Measurements from ENCODE around the gene EEF1E1.

Gene EEF1E1

GRCh38 chr6:8077991-8078390 lies 24.4 kb downstream of the EEF1E1 start:
- peaks cover 7% of the 10 kb centered on the region for H3K36me3 ChIP-seq (ENCODE audit: control insufficient read depth, insufficient read depth, low read length)
- no peak overlapping the region for H3K4me3 ChIP-seq (ENCODE audit: insufficient read depth, low read depth, low read length)
- no peaks in the 10 kb centered on the region for H3K27me3 ChIP-seq (ENCODE audit: control insufficient read depth, insufficient read depth, low read length, poor library complexity, severe bottlenecking)
- no peaks in the 10 kb centered on the region for H3K4me1 ChIP-seq (ENCODE audit: control insufficient read depth, insufficient read depth, low read length)
- no peak overlapping the region for H3K27ac ChIP-seq (ENCODE audit: insufficient read depth, low read depth, low read length, poor library complexity, severe bottlenecking)
- H3K9me3 ChIP-seq (ENCODE audit: control insufficient read depth, low read length), result no peaks in the 10 kb centered on the region
- 83 to 97% methylated on average over 1 to 2 of the region's 2 CpGs for WGBS, 2 experiments

DNA sequence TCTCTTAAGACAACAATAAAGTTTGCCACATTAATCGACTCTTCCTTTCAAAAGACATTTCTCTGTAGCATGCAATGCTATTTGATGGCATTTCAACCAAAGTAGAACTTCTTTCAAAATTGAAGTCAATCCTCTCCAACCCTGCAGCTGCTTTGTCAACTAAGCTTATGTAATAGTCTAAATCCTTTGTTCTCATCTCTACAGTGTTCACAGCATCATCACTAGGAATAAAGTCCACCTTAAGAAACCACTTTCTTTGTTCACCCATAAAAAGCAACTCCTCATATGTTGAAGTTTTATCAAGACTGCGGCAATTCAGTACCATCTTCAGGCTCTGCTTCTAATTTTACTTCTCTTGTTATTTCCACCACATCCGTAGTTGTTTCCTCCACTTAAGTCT lies 26.6 kb downstream of the EEF1E1 start:
- no peaks in the 10 kb centered on the region for H3K27me3 ChIP-seq (ENCODE audit: control insufficient read depth, insufficient read depth, low read length, poor library complexity, severe bottlenecking)
- H3K36me3 ChIP-seq (ENCODE audit: control insufficient read depth, insufficient read depth, low read length), result peaks cover 7% of the 10 kb centered on the region
- H3K9me3 ChIP-seq (ENCODE audit: control insufficient read depth, low read length), result no peaks in the 10 kb centered on the region
- no peak overlapping the region for H3K27ac ChIP-seq (ENCODE audit: insufficient read depth, low read depth, low read length, poor library complexity, severe bottlenecking)
- WGBS, 2 experiments, result 92 to 96% methylated on average over 3 of the region's 3 CpGs
- H3K4me3 ChIP-seq (ENCODE audit: insufficient read depth, low read depth, low read length), result no peak overlapping the region
- H3K4me1 ChIP-seq (ENCODE audit: control insufficient read depth, insufficient read depth, low read length), result no peaks in the 10 kb centered on the region

GRCh38 chr6:8075185-8075584 lies 27.2 kb downstream of the EEF1E1 start:
- H3K27me3 ChIP-seq (ENCODE audit: control insufficient read depth, insufficient read depth, low read length, poor library complexity, severe bottlenecking), result no peaks in the 10 kb centered on the region
- H3K36me3 ChIP-seq (ENCODE audit: control insufficient read depth, insufficient read depth, low read length), result peaks cover 4% of the 10 kb centered on the region
- no peak overlapping the region for H3K27ac ChIP-seq (ENCODE audit: insufficient read depth, low read depth, low read length, poor library complexity, severe bottlenecking)
- no peak overlapping the region for H3K4me3 ChIP-seq (ENCODE audit: insufficient read depth, low read depth, low read length)
- no peaks in the 10 kb centered on the region for H3K4me1 ChIP-seq (ENCODE audit: control insufficient read depth, insufficient read depth, low read length)
- no peaks in the 10 kb centered on the region for H3K9me3 ChIP-seq (ENCODE audit: control insufficient read depth, low read length)
- 96 to 98% methylated on average over 4 of the region's 4 CpGs for WGBS, 2 experiments

- H3K4me1 ChIP-seq (ENCODE audit: control insufficient read depth, insufficient read depth, low read length), result no peaks in the 10 kb centered on the region
- H3K27me3 ChIP-seq (ENCODE audit: control insufficient read depth, insufficient read depth, low read length, poor library complexity, severe bottlenecking), result no peaks in the 10 kb centered on the region
- no peaks in the 10 kb centered on the region for H3K36me3 ChIP-seq (ENCODE audit: control insufficient read depth, insufficient read depth, low read length)
- no peak overlapping the region for H3K27ac ChIP-seq (ENCODE audit: insufficient read depth, low read depth, low read length, poor library complexity, severe bottlenecking)
- 97 to 98% methylated on average over 4 of the region's 4 CpGs for WGBS, 2 experiments
- no peak overlapping the region for H3K4me3 ChIP-seq (ENCODE audit: insufficient read depth, low read depth, low read length)
- H3K9me3 ChIP-seq (ENCODE audit: control insufficient read depth, low read length), result no peaks in the 10 kb centered on the region
Observed at GRCh38 chr6:8074213-8074612, 28.1 kb downstream of the EEF1E1 start.

DNA sequence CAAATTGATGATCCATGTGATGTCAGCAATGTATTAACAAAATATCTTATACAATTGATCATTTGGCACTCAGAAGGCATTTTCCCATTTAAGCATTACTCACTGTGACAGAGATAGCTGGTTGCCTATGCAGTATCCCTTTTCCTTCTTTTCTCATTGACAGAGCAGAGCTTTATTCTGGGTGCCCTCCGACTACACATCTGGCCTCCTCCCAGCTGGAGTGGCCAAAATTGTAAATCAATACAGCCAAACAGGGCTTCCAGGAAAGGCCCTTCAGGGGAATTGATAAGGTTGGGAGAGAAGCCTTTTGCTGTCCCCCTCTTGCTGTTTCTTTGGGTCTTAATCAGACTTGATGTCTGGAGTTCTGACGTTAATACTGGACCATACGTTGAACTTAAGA lies 28.6 kb downstream of the EEF1E1 start:
- Histone ChIP-seq H3K4me3 (ENCODE audit: insufficient read depth, low read depth, low read length) (no peak overlapping the region), H3K36me3 (ENCODE audit: control insufficient read depth, insufficient read depth, low read length) (no peaks in the 10 kb centered on the region), H3K27ac (ENCODE audit: insufficient read depth, low read depth, low read length, poor library complexity, severe bottlenecking) (no peak overlapping the region), H3K27me3 (ENCODE audit: control insufficient read depth, insufficient read depth, low read length, poor library complexity, severe bottlenecking) (no peaks in the 10 kb centered on the region), H3K4me1 (ENCODE audit: control insufficient read depth, insufficient read depth, low read length) (no peaks in the 10 kb centered on the region), H3K9me3 (ENCODE audit: control insufficient read depth, low read length) (no peaks in the 10 kb centered on the region)
- 78 to 79% methylated on average over 3 of the region's 3 CpGs for WGBS, 2 experiments

GRCh38 chr6:8070718-8071117 lies 31.6 kb downstream of the EEF1E1 start:
- Histone ChIP-seq H3K27me3 (ENCODE audit: control insufficient read depth, insufficient read depth, low read length, poor library complexity, severe bottlenecking) (no peaks in the 10 kb centered on the region), H3K4me3 (ENCODE audit: insufficient read depth, low read depth, low read length) (no peak overlapping the region), H3K36me3 (ENCODE audit: control insufficient read depth, insufficient read depth, low read length) (no peaks in the 10 kb centered on the region), H3K9me3 (ENCODE audit: control insufficient read depth, low read length) (no peaks in the 10 kb centered on the region), H3K27ac (ENCODE audit: insufficient read depth, low read depth, low read length, poor library complexity, severe bottlenecking) (no peak overlapping the region), H3K4me1 (ENCODE audit: control insufficient read depth, insufficient read depth, low read length) (no peaks in the 10 kb centered on the region)
- WGBS, 2 experiments, result 87 to 95% methylated on average over 7 of the region's 8 CpGs

GRCh38 chr6:8069631-8070284 lies 32.6 kb downstream of the EEF1E1 start:
- H3K4me1 ChIP-seq (ENCODE audit: control insufficient read depth, insufficient read depth, low read length), result no peaks in the 10 kb centered on the region
- no peaks in the 10 kb centered on the region for H3K9me3 ChIP-seq (ENCODE audit: control insufficient read depth, low read length)
- 88 to 95% methylated on average over 3 of the region's 3 CpGs for WGBS, 2 experiments
- no peak overlapping the region for H3K27ac ChIP-seq (ENCODE audit: insufficient read depth, low read depth, low read length, poor library complexity, severe bottlenecking)
- no peaks in the 10 kb centered on the region for H3K36me3 ChIP-seq (ENCODE audit: control insufficient read depth, insufficient read depth, low read length)
- H3K4me3 ChIP-seq (ENCODE audit: insufficient read depth, low read depth, low read length), result no peak overlapping the region
- no peaks in the 10 kb centered on the region for H3K27me3 ChIP-seq (ENCODE audit: control insufficient read depth, insufficient read depth, low read length, poor library complexity, severe bottlenecking)

DNA sequence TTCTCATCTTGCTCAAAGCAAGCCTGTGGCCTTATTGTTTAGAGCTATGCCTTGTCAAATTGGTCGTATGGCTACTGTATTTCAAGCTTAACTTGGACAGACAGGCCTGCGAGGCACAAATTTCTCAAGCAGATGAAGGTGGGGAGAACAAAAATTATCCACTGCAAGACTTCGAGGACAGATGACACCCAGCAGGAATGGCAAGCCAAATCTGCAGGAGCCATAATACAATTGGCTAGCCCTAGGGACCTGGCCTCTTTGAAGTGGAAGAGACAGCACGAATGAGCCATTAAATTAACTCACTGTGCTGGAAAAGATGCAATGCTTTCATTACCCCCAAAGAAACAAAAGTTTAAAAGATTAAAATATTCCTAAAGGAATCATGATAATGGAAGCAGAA lies 33.2 kb downstream of the EEF1E1 start:
- no peaks in the 10 kb centered on the region for H3K4me1 ChIP-seq (ENCODE audit: control insufficient read depth, insufficient read depth, low read length)
- 75 to 89% methylated on average over 4 of the region's 4 CpGs for WGBS, 2 experiments
- H3K36me3 ChIP-seq (ENCODE audit: control insufficient read depth, insufficient read depth, low read length), result no peaks in the 10 kb centered on the region
- no peaks in the 10 kb centered on the region for H3K9me3 ChIP-seq (ENCODE audit: control insufficient read depth, low read length)
- no peaks in the 10 kb centered on the region for H3K27me3 ChIP-seq (ENCODE audit: control insufficient read depth, insufficient read depth, low read length, poor library complexity, severe bottlenecking)
- no peak overlapping the region for H3K4me3 ChIP-seq (ENCODE audit: insufficient read depth, low read depth, low read length)
- no peak overlapping the region for H3K27ac ChIP-seq (ENCODE audit: insufficient read depth, low read depth, low read length, poor library complexity, severe bottlenecking)

- Histone ChIP-seq H3K27me3 (ENCODE audit: control insufficient read depth, insufficient read depth, low read length, poor library complexity, severe bottlenecking) (no peaks in the 10 kb centered on the region), H3K4me1 (ENCODE audit: control insufficient read depth, insufficient read depth, low read length) (no peaks in the 10 kb centered on the region), H3K4me3 (ENCODE audit: insufficient read depth, low read depth, low read length) (no peak overlapping the region), H3K9me3 (ENCODE audit: control insufficient read depth, low read length) (no peaks in the 10 kb centered on the region), H3K27ac (ENCODE audit: insufficient read depth, low read depth, low read length, poor library complexity, severe bottlenecking) (no peak overlapping the region), H3K36me3 (ENCODE audit: control insufficient read depth, insufficient read depth, low read length) (peaks cover 10% of the 10 kb centered on the region)
- WGBS, 2 experiments, result 87 to 93% methylated on average over 4 of the region's 4 CpGs
Observed at GRCh38 chr6:8066108-8066507, 36.2 kb downstream of the EEF1E1 start.

- H3K9me3 ChIP-seq (ENCODE audit: control insufficient read depth, low read length), result no peaks in the 10 kb centered on the region
- H3K27ac ChIP-seq (ENCODE audit: insufficient read depth, low read depth, low read length, poor library complexity, severe bottlenecking), result no peak overlapping the region
- H3K27me3 ChIP-seq (ENCODE audit: control insufficient read depth, insufficient read depth, low read length, poor library complexity, severe bottlenecking), result no peaks in the 10 kb centered on the region
- H3K4me3 ChIP-seq (ENCODE audit: insufficient read depth, low read depth, low read length), result no peak overlapping the region
- H3K4me1 ChIP-seq (ENCODE audit: control insufficient read depth, insufficient read depth, low read length), result no peaks in the 10 kb centered on the region
- peaks cover 10% of the 10 kb centered on the region for H3K36me3 ChIP-seq (ENCODE audit: control insufficient read depth, insufficient read depth, low read length)
- 90 to 95% methylated on average over 4 of the region's 4 CpGs for WGBS, 2 experiments
Observed at GRCh38 chr6:8065519-8065911, 36.8 kb downstream of the EEF1E1 start.
